Measurements from ENCODE around the gene KRT84.

The KRT84 gene

GRCh38 chr12:52364061-52364460, 21.4 kb downstream of the KRT84 start:
- no peak overlapping the region for H3K4me3 ChIP-seq (ENCODE audit: low read depth, low read length)
- no peak for TF ChIP-seq MYC (IDR thresholded peaks at IDR 0.05; ENCODE audit: low read depth, low read length)
- TF ChIP-seq CTCF (IDR thresholded peaks at IDR 0.05; ENCODE audit: low read depth, low read length) = no peak
- TF ChIP-seq POLR2A (IDR thresholded peaks at IDR 0.05; ENCODE audit: extremely low read depth, insufficient read length) = no peak
- TF ChIP-seq, protein P1, sequence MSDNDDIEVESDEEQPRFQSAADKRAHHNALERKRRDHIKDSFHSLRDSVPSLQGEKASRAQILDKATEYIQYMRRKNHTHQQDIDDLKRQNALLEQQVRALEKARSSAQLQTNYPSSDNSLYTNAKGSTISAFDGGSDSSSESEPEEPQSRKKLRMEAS (IDR thresholded peaks at IDR 0.05; ENCODE audit: low read depth, low read length) = no peak
- DNase-seq (ENCODE audit: low read depth) = no peak

DNA sequence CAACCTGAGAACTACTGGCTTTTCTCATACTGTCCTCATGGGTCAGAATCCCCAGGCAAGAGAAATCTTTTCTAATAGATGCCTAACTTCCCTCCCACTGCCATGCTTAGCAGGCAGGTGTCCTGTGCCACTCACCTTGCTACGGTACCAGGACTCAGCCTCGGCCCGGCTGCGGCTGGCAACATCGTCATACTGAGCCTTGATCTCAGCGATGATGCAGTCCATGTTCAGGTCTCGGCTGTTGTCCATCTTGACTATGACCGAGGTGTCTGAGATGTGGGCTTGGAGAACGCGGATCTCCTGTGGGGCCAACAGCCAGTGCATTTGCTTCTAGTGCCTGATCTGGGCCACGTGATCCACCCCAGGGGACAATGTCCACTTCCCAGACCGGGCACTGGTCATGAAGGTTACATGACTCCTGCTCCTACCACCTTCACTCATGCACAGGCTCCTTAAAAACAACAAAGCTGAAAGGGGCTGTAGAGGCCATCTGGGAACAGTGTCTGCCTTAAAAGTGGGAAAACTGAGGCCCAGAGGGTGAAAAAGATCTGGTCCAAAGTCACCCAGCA, 22.3 kb downstream of the KRT84 start:
- no peak for TF ChIP-seq CTCF (IDR thresholded peaks at IDR 0.05; ENCODE audit: low read depth, low read length)
- no peak for TF ChIP-seq MYC (IDR thresholded peaks at IDR 0.05; ENCODE audit: low read depth, low read length)
- TF ChIP-seq, protein P1 (IDR thresholded peaks at IDR 0.05; ENCODE audit: low read depth, low read length) = no peak
- TF ChIP-seq POLR2A (IDR thresholded peaks at IDR 0.05; ENCODE audit: extremely low read depth, insufficient read length) = no peak
- DNase-seq (ENCODE audit: low read depth) = no peak
- H3K4me3 ChIP-seq (ENCODE audit: low read depth, low read length) = no peak overlapping the region

GRCh38 chr12:52362118-52362726, 23.2 kb downstream of the KRT84 start:
- peak; percentile 13 for DNase-seq (ENCODE audit: low read depth)
- TF ChIP-seq POLR2A (IDR thresholded peaks at IDR 0.05; ENCODE audit: extremely low read depth, insufficient read length) (no peak), CTCF (IDR thresholded peaks at IDR 0.05; ENCODE audit: low read depth, low read length) (peak; percentile 66)
- no peak overlapping the region for H3K4me3 ChIP-seq (ENCODE audit: low read depth, low read length)

DNA sequence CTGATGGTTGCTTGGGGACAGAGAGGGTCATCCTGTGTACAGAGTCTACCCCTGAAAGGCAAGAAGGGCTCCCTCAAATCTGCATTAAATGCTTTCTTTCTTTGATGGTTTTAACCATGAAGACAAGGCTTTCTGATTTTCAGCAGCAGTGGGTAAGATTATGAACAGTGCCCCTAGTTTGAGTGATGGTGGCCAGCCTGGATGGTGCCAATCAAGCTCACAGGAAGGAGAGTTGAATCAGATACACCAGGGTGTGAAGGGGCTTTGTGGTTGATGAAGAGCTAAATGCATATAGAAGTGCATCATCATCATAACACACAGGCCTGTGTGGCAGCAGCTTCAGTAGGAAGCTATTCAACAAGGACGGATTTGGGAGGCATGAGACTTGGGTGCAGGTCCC, 23.9 kb downstream of the KRT84 start:
- TF ChIP-seq POLR2A (IDR thresholded peaks at IDR 0.05; ENCODE audit: extremely low read depth, insufficient read length) (no peak), MYC (IDR thresholded peaks at IDR 0.05; ENCODE audit: low read depth, low read length) (no peak), CTCF (IDR thresholded peaks at IDR 0.05; ENCODE audit: low read depth, low read length) (no peak)
- no peak overlapping the region for H3K4me3 ChIP-seq (ENCODE audit: low read depth, low read length)
- no peak for DNase-seq (ENCODE audit: low read depth)

DNA sequence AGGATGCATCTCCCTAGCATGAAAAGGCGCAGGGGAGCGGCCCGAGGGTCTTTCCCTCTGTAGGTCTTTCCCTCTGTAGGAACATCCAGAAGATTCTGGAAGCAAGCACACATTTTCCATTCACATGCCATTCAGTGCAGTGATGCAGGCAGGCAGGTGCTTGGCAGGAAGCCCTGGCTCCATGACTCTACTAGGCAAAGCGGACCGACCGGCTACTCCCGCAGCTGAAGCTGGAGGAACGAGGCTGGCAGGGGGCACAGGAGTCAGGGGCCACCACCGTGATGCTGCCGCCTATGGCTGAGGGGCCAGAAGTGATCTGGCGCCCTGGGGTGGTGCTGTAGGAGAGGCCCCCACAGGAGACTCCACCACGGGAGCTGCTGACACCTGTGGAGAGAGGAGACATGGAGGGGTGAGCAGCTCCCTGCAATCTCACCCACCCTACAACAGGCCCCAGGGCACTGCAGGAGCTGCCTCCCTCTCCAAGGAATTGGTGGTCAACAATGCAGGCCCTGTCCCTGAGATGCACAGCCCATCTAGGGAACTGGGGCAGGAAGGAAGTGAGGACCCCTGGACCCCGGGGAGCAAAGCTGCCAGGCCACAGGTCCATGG, 24.7 kb downstream of the KRT84 start:
- no peak overlapping the region for H3K4me3 ChIP-seq (ENCODE audit: low read depth, low read length)
- TF ChIP-seq CTCF (IDR thresholded peaks at IDR 0.05; ENCODE audit: low read depth, low read length) (no peak), MYC (IDR thresholded peaks at IDR 0.05; ENCODE audit: low read depth, low read length) (no peak), POLR2A (IDR thresholded peaks at IDR 0.05; ENCODE audit: extremely low read depth, insufficient read length) (no peak)
- TF ChIP-seq, protein P1 (IDR thresholded peaks at IDR 0.05; ENCODE audit: low read depth, low read length) = no peak
- DNase-seq (ENCODE audit: low read depth) = no peak

Data from NB4 (cell line).